Caco-2 (cell line): ENCODE measurements around the gene CEP152. TPM values are rescaled to one million over a fixed set of nuclear protein-coding genes. Genes with fewer than 3 reads are reported as not detected.

Source experiments
- Bru-seq: library from RNA; stranded (reverse); fragments of 400-500 nt; gene quantifications from one replicate; lab custom pipeline; 2021; lab: Mats Ljungman, UMichigan
- BruChase-seq, 2 experiments: library from RNA; stranded (reverse); fragments of 400-500 nt; gene quantifications; one replicate each; lab custom pipeline; 2021; lab: Mats Ljungman, UMichigan
- BruUV-seq: library from RNA; stranded (reverse); fragments of 400-500 nt; replicated peaks from 2 replicates; lab custom pipeline; 2021; lab: Mats Ljungman, UMichigan
- CTCF ChIA-PET: fragments of 300-600 bp; sonication (Branson Sonifier 250); formaldehyde crosslinking; loops from one replicate; lab custom pipeline; 2022; ENCODE audit warnings: antibody characterized with exemption; lab: Charles Lee
- POLR2A ChIA-PET: fragments of 300-600 bp; sonication (Branson Sonifier 250); formaldehyde crosslinking; loops from one replicate; lab custom pipeline; 2022; ENCODE audit warnings: antibody characterized with exemption; lab: Charles Lee
- DNase-seq, 2 experiments: peaks; one replicate each; pipeline versions ENCODE4 v3.0.0 to v3.0.0-alpha.2; 2020 to 2022
- H3K27me3 ChIP-seq: replicated peaks from 2 replicates; pipeline ENCODE4 v1.6.0; 2011; ENCODE audit warnings: low read length; ENCODE audit not compliant: control insufficient read depth, insufficient read depth
- H3K36me3 ChIP-seq: 2 replicates; pipeline ENCODE4 v1.5.1; 2011; ENCODE audit warnings: low read length; ENCODE audit not compliant: control insufficient read depth, insufficient read depth
- H3K4me1 ChIP-seq: fragments of 250-450 bp; sonication (Bioruptor Pico); 2 replicates; pipeline ENCODE4 v1.5.1; 2020; ENCODE audit warnings: mild to moderate bottlenecking
- H3K4me3 ChIP-seq: 2 replicates; pipeline ENCODE4 v1.5.1; 2011; ENCODE audit warnings: low read depth, mild to moderate bottlenecking, control low read depth, low read length
- H3K9me3 ChIP-seq: fragments of 250-450 bp; sonication (Bioruptor Pico); 2 replicates; pipeline ENCODE4 v1.5.1; 2020; ENCODE audit warnings: mild to moderate bottlenecking, moderate library complexity
- H3K27ac Mint-ChIP-seq: one replicate; pipeline ENCODE4 v1.8.0; 2022; ENCODE audit warnings: mixed read lengths; ENCODE audit not compliant: unreplicated experiment
- H3K27me3 Mint-ChIP-seq: one replicate; pipeline ENCODE4 v1.8.0; 2022; ENCODE audit warnings: mixed read lengths; ENCODE audit not compliant: insufficient read depth, unreplicated experiment
- H3K36me3 Mint-ChIP-seq: one replicate; pipeline ENCODE4 v1.8.0; 2022; ENCODE audit warnings: mild to moderate bottlenecking, mixed read lengths; ENCODE audit not compliant: insufficient read depth, unreplicated experiment
- H3K4me1 Mint-ChIP-seq: one replicate; pipeline ENCODE4 v1.8.0; 2022; ENCODE audit warnings: low read depth, mixed read lengths; ENCODE audit not compliant: unreplicated experiment
- H3K4me3 Mint-ChIP-seq: one replicate; pipeline ENCODE4 v1.8.0; 2022; ENCODE audit warnings: mild to moderate bottlenecking, moderate library complexity, mixed read lengths; ENCODE audit not compliant: unreplicated experiment
- H3K9me3 Mint-ChIP-seq: one replicate; pipeline ENCODE4 v1.8.0; 2022; ENCODE audit warnings: mixed read lengths; ENCODE audit not compliant: unreplicated experiment
- CTCF ChIP-seq, 2 experiments: fragments of 200-600 bp in 1 of 2; IDR thresholded peaks; 1 replicate in 1 of 2; 2 replicates in 1 of 2; pipeline versions ENCODE4 v1.5.1 to v1.8.0; 2011 to 2022; ENCODE audit warnings: antibody characterized with exemption in 1 of 2, control low read depth in 1 of 2, inconsistent platforms in 1 of 2, low read depth in 1 of 2, low read length in 1 of 2, mild to moderate bottlenecking in 1 of 2, moderate library complexity in 1 of 2; ENCODE audit not compliant: insufficient read depth in 1 of 2, severe bottlenecking in 1 of 2, unreplicated experiment in 1 of 2
- intact Hi-C: fragments of 100-400 bp; cut with micrococcal nuclease; formaldehyde crosslinking; loops from one replicate; pipeline ENCODE4 v1.10.0; 2022; ENCODE audit not compliant: unreplicated experiment
- long read RNA-seq: library from polyadenylated mRNA; stranded (forward); transcript quantifications from one replicate; pipeline ENCODE4 v2.0.0, GENCODE V29; 2022
- total RNA-seq: library from RNA; stranded (reverse); gene quantifications from 2 replicates; pipeline ENCODE4 v1.2.3, GENCODE V29; 2022

The CEP152 gene
- total RNA-seq (14.2 and 16.5 TPM in 2 replicates), Bru-seq, nascent RNA (percentile 73 among the genes with signal in this experiment), BruChase-seq, experiment 1, labeled RNA remaining after a 2-hour chase (percentile 74 among the genes with signal in this experiment), BruChase-seq, experiment 2, labeled RNA remaining after a 6-hour chase (percentile 70 among the genes with signal in this experiment)
- long read RNA-seq, full-length matches to known transcripts: 1 of 10 reads
- long read RNA-seq, partial matches to known transcripts: 5 of 10 reads
- long read RNA-seq, other reads (novel, unspliced or antisense): 4 of 10 reads

- DNase-seq: peak; percentile 98 to 99
- Mint-ChIP-seq H3K36me3 (peaks cover 9% of the 10 kb centered on the region), H3K4me3 (peak within 1 kb of the TSS; percentile 80), H3K27me3 (peaks cover 3% of the 10 kb centered on the region), H3K4me1 (peaks cover 19% of the 10 kb centered on the region), H3K9me3 (no peaks in the 10 kb centered on the region), H3K27ac (peak within 1 kb of the TSS; percentile 96)
- Histone ChIP-seq H3K36me3 (no peaks in the 10 kb centered on the region), H3K9me3 (no peaks in the 10 kb centered on the region), H3K4me1 (0 out of 2 replicates have a peak, but pooled peaks cover 6% of the 10 kb centered on the region), H3K27me3 (no peaks in the 10 kb centered on the region), H3K4me3 (peak within 1 kb of the TSS; percentile 69)
- TF ChIP-seq CTCF (IDR thresholded peaks at IDR 0.05; ENCODE audit: insufficient read depth in 1 of 2, low read depth in 1 of 2, low read length in 1 of 2, severe bottlenecking in 1 of 2, unreplicated experiment in 1 of 2): no peak
- TSS peak; percentile 43 for BruUV-seq
- intact Hi-C loops: loop anchor here (1.0 to 10.0 kb wide), 3 partner anchors 47 to 456 kb away; partner anchors contain the start of gene EID1
- ChIA-PET POLR2A (interaction anchor here (0.5 to 1.2 kb wide), 7 partner anchors 10 to 235 kb away, joined by 3 to 5 read pairs (median 4); partner anchors contain the start of genes EID1 and SECISBP2L), CTCF (interaction anchor here (0.7 to 1.3 kb wide), 8 partner anchors 8 to 474 kb away, joined by 3 to 10 read pairs (median 4); no protein-coding TSS in a partner anchor)
These were observed at the start of gene CEP152 for GRCh38 chr15:48810414-48811324. Gene CEP152 (minus strand): TSS chr15:48811069. CDS start chr15:48805649, 5,420 bp downstream.

GRCh38 chr15:48859426-48859825, 48.6 kb upstream of the CEP152 start:
- Mint-ChIP-seq H3K9me3 (no peaks in the 10 kb centered on the region), H3K4me3 (no peak overlapping the region), H3K4me1 (peaks cover 14% of the 10 kb centered on the region), H3K27me3 (peaks cover 4% of the 10 kb centered on the region), H3K36me3 (no peaks in the 10 kb centered on the region), H3K27ac (no peak overlapping the region)
- ChIA-PET CTCF (no interaction called here), POLR2A (no interaction called here)
- Histone ChIP-seq H3K36me3 (no peaks in the 10 kb centered on the region), H3K4me1 (peaks cover 10% of the 10 kb centered on the region), H3K27me3 (no peaks in the 10 kb centered on the region), H3K4me3 (no peak overlapping the region), H3K9me3 (no peaks in the 10 kb centered on the region)
- BruUV-seq: no TSS peak
- intact Hi-C loops: loop anchor here (5.0 kb wide), 1 partner anchor 47 kb away; the partner anchor contains the start of gene CEP152
- TF ChIP-seq CTCF (IDR thresholded peaks at IDR 0.05; ENCODE audit: insufficient read depth in 1 of 2, low read depth in 1 of 2, low read length in 1 of 2, severe bottlenecking in 1 of 2, unreplicated experiment in 1 of 2): no peak
- no peak for DNase-seq

- no peak for TF ChIP-seq CTCF (IDR thresholded peaks at IDR 0.05; ENCODE audit: insufficient read depth in 1 of 2, low read depth in 1 of 2, low read length in 1 of 2, severe bottlenecking in 1 of 2, unreplicated experiment in 1 of 2)
- no peak overlapping the region for H3K4me3 ChIP-seq
- no peaks in the 10 kb centered on the region for H3K36me3 ChIP-seq
- CTCF ChIA-PET: interaction anchor here (0.8 to 1.0 kb wide), 2 partner anchors 48 to 117 kb away, joined by 3 read pairs; partner anchors contain the start of gene CEP152
- peaks cover 10% of the 10 kb centered on the region for H3K4me1 ChIP-seq
- H3K36me3 Mint-ChIP-seq: no peaks in the 10 kb centered on the region
- peaks cover 14% of the 10 kb centered on the region for H3K4me1 Mint-ChIP-seq
- no TSS peak for BruUV-seq
- H3K9me3 ChIP-seq: no peaks in the 10 kb centered on the region
- H3K9me3 Mint-ChIP-seq: no peaks in the 10 kb centered on the region
- intact Hi-C loops: loop anchor here (5.0 kb wide), 1 partner anchor 46 kb away; the partner anchor contains the start of gene CEP152
- peaks cover 4% of the 10 kb centered on the region for H3K27me3 Mint-ChIP-seq
- H3K4me3 Mint-ChIP-seq: no peak overlapping the region
- no peaks in the 10 kb centered on the region for H3K27me3 ChIP-seq
- no peak overlapping the region for H3K27ac Mint-ChIP-seq
- DNase-seq: no peak
- POLR2A ChIA-PET: no interaction called here
These were observed 47.5 kb upstream of the CEP152 start for GRCh38 chr15:48858401-48858800.
